ENCODE measurements around the gene BNC2.

- no peak for TF ChIP-seq POLR2AphosphoS5 (IDR thresholded peaks at IDR 0.05; ENCODE audit: borderline replicate concordance, low read depth, low read length)
- TF ChIP-seq EZH2 (IDR thresholded peaks at IDR 0.05) = no peak
- no peak for TF ChIP-seq FOXP2 (optimal IDR thresholded peaks at IDR 0.05; ENCODE audit: control extremely low read depth, extremely low read length, insufficient read depth)
Observed at GRCh38 chr9:16619914-16620520, 250.5 kb downstream of the BNC2 start.
